ENCODE data around the gene VPS9D1. TPM values are rescaled to one million over a fixed set of nuclear protein-coding genes. Genes with fewer than 3 reads are reported as not detected.
A peak's percentile ranks its signal among the peaks of the same experiment; 100 is the strongest.

The VPS9D1 gene
- total and polyA plus RNA-seq, 7 donors, result 3.7 to 10.3 (median 5.2) TPM

DNA sequence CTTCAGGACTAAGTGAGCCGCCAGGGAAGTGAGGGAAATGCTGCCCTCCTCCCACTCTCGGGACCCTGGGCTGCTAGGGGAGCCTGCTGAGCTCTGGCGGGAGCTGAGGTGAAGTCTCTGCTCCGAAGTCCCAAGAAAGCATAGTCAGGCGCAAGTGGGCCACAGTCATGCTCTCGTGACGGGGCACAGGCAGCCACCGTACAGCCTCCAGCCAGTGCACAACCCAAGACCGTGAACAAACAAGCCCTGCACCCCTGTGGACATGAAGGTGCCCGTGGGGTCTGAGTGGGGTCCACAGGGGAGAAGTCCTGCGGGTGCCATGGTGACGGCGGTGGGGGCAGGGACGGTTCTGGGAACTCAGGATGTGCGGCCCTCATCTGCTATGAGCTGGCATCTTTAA, 25.3 kb upstream of the VPS9D1 start:
- TF ChIP-seq, protein P1, sequence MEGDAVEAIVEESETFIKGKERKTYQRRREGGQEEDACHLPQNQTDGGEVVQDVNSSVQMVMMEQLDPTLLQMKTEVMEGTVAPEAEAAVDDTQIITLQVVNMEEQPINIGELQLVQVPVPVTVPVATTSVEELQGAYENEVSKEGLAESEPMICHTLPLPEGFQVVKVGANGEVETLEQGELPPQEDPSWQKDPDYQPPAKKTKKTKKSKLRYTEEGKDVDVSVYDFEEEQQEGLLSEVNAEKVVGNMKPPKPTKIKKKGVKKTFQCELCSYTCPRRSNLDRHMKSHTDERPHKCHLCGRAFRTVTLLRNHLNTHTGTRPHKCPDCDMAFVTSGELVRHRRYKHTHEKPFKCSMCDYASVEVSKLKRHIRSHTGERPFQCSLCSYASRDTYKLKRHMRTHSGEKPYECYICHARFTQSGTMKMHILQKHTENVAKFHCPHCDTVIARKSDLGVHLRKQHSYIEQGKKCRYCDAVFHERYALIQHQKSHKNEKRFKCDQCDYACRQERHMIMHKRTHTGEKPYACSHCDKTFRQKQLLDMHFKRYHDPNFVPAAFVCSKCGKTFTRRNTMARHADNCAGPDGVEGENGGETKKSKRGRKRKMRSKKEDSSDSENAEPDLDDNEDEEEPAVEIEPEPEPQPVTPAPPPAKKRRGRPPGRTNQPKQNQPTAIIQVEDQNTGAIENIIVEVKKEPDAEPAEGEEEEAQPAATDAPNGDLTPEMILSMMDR (IDR thresholded peaks at IDR 0.05), result no peak
- WGBS, 3 donors, result 85 to 91% (median 87%) methylated on average over 15 of the region's 15 CpGs
- Histone ChIP-seq H3K4me3 (no peak overlapping the region), H3K36me3 (ENCODE audit: insufficient read depth in 1 of 2, low read depth in 1 of 2) (peaks cover 0 to 2% of the 10 kb centered on the region in 2 donors), H3K9me3 (no peaks in the 10 kb centered on the region), H3K27ac (no peak overlapping the region), H3K27me3 (ENCODE audit: insufficient read depth in 3 of 3, low read length in 2 of 3) (no peaks in the 10 kb centered on the region), H3K4me1 (no peaks in the 10 kb centered on the region)
- no peak for ATAC-seq
- DNase-seq, result no peak
- intact Hi-C loops (cut with DNase I), result no loop called here

DNA sequence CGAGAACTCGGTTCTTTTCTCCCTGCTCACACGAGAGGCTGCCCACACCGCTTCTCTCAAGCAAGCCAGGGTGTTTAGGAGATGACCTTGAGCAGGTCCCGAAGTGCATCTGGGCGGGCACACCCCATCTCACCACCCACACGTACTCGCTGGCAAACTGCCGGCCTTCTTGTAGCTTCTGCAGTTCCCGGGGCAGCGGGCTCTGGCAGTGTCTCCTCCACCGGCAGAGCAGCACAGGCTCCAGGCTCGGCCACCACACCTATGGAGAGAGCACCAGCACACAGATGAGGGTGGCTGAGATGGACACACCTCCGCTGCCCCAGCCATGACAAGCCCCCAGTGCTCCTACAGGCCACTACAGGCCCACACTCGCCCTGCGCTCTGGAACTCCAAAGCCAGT, 24.1 kb upstream of the VPS9D1 start:
- Histone ChIP-seq H3K4me3 (no peak overlapping the region), H3K9me3 (no peaks in the 10 kb centered on the region), H3K27ac (no peak overlapping the region), H3K36me3 (ENCODE audit: insufficient read depth in 1 of 2, low read depth in 1 of 2) (peaks cover 0 to 14% of the 10 kb centered on the region in 2 donors), H3K27me3 (ENCODE audit: insufficient read depth in 3 of 3, low read length in 2 of 3) (no peaks in the 10 kb centered on the region), H3K4me1 (no peaks in the 10 kb centered on the region)
- ATAC-seq, result no peak
- no peak for DNase-seq
- TF ChIP-seq, protein P1 (IDR thresholded peaks at IDR 0.05), result no peak
- intact Hi-C loops (cut with DNase I), result no loop called here
- 92 to 94% (median 93%) methylated on average over 16 of the region's 16 CpGs for WGBS, 3 donors

DNA sequence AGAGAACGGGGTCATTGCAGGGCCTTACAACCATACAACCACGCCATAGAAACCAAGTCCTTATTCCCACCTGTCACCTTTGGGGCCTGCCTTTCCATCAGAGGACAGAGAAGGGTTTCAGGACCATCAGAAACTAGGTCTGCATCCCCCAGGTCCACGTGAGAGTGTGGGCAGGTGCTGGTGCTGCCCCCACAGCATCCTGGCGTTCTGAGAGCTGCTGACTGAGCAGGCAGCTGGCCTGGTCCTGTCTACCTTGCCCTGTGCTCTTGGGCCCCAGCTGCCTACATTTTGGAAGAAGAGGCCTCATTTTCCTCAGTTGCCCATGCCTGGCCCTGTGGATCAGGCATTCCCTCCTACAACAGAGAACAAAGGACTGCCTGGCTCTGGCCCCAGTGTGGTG, 22.2 kb upstream of the VPS9D1 start:
- DNase-seq (no peak), ATAC-seq (no peak)
- Histone ChIP-seq H3K4me1 (no peaks in the 10 kb centered on the region), H3K9me3 (no peaks in the 10 kb centered on the region), H3K4me3 (no peak overlapping the region), H3K36me3 (ENCODE audit: insufficient read depth in 1 of 2, low read depth in 1 of 2) (peaks cover 0 to 33% of the 10 kb centered on the region in 2 donors), H3K27me3 (ENCODE audit: insufficient read depth in 3 of 3, low read length in 2 of 3) (no peaks in the 10 kb centered on the region), H3K27ac (no peak overlapping the region)
- intact Hi-C loops (cut with DNase I), result no loop called here
- WGBS, 3 donors, result 76 to 78% (median 77%) methylated on average over 4 of the region's 4 CpGs
- TF ChIP-seq, protein P1 (IDR thresholded peaks at IDR 0.05), result no peak

DNA sequence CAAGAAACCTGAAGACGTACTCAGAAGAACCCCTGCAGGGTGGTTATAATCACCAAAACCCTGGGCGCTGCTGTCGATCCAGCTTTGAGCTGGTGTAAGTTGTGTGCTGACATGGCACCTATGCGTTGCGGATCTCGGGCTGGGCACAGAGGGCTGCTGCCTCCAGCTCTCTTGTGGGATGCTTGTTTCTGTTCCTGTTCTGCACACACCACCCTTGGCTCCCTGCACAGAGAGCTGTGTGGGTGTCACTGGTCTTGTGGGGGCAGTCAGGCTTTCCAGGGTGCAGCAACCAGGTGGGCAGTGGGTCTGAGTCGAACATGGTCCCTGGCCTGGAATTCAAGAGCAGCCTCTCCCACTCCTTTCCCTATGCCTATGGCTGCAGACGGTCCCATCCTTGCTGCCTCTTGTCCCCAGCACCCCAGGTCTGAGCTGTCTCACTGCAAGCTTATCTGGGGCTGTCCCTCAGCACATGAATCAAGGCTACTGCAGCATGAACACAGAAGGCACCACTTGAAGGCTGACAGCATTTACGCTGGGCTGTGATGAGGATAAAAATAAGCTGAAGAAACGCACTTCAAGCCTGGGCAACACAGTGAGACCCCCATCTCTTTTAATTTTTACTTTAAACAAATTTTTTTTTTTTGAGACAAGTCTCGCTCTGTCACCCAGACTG, 20.8 kb upstream of the VPS9D1 start:
- H3K4me3 ChIP-seq, result no peak overlapping the region
- no peak overlapping the region for H3K27ac ChIP-seq
- intact Hi-C loops (cut with DNase I), result no loop called here
- WGBS, 3 donors, result 77 to 91% (median 81%) methylated on average over 11 of the region's 11 CpGs
- TF ChIP-seq, protein P1 (IDR thresholded peaks at IDR 0.05), result no peak
- peaks cover 6 to 47% of the 10 kb centered on the region in 2 donors for H3K36me3 ChIP-seq (ENCODE audit: insufficient read depth in 1 of 2, low read depth in 1 of 2)
- H3K9me3 ChIP-seq, result no peaks in the 10 kb centered on the region
- ATAC-seq (peak in 3 of 4 donors; percentile 15 to 29 (median 24)), DNase-seq (no peak)
- H3K27me3 ChIP-seq (ENCODE audit: insufficient read depth in 3 of 3, low read length in 2 of 3), result no peaks in the 10 kb centered on the region
- H3K4me1 ChIP-seq, result no peaks in the 10 kb centered on the region

DNA sequence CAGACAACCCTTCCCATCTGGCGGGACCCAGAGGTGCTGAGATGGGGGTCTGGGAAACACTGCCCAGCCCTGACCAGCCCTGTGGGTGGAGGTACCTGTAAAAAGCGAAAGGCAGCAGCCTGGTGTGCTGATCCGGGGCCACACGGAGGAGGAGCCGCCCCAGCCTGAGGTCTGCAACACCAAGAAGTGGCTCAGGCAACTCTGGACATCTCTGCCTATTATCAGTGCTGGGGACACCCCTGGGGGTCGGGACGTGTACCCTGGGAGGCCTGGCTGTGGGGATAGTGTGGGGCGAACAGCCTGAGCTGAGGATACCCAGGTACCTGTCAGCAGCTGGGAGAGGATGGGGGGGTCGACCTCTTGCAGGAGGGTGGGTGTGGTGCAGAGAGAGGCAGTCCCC, 18.7 kb upstream of the VPS9D1 start:
- no peak for ATAC-seq
- WGBS, 3 donors, result 89 to 93% (median 90%) methylated on average over 9 of the region's 9 CpGs
- H3K4me1 ChIP-seq, result no peaks in the 10 kb centered on the region
- no peak overlapping the region for H3K4me3 ChIP-seq
- no peak for DNase-seq
- H3K27me3 ChIP-seq (ENCODE audit: insufficient read depth in 3 of 3, low read length in 2 of 3), result no peaks in the 10 kb centered on the region
- intact Hi-C loops (cut with DNase I), result no loop called here
- TF ChIP-seq, protein P1 (IDR thresholded peaks at IDR 0.05), result no peak
- H3K36me3 ChIP-seq (ENCODE audit: insufficient read depth in 1 of 2, low read depth in 1 of 2), result peaks cover 6 to 68% of the 10 kb centered on the region in 2 donors
- H3K9me3 ChIP-seq, result no peaks in the 10 kb centered on the region
- no peak overlapping the region for H3K27ac ChIP-seq
